GM12878 (cell line): ENCODE data around the gene RUFY3.

ENCODE experiments used
- CBFB ChIP-seq: IDR thresholded peaks from 2 replicates; pipeline ENCODE4 v1.6.1; 2016; ENCODE audit warnings: antibody characterized with exemption, low read depth
- CHD2 ChIP-seq: IDR thresholded peaks from 2 replicates; pipeline ENCODE4 v1.6.1; 2011; ENCODE audit warnings: low read depth, low read length, improper control_type of control experiment, borderline replicate concordance
- CREB1 ChIP-seq: IDR thresholded peaks from 2 replicates; pipeline ENCODE4 v1.6.1; 2012; ENCODE audit warnings: low read depth, mild to moderate bottlenecking, inconsistent platforms
- DPF2 ChIP-seq: fragments of 450-650 bp; IDR thresholded peaks from 2 replicates; pipeline ENCODE4 v1.6.1; 2017; ENCODE audit warnings: mild to moderate bottlenecking
- MYC ChIP-seq: IDR thresholded peaks from 2 replicates; pipeline ENCODE4 v1.6.1; 2011; ENCODE audit warnings: mild to moderate bottlenecking, low read length, moderate library complexity, inconsistent platforms; ENCODE audit not compliant: insufficient read depth, insufficient replicate concordance, insufficient read length, severe bottlenecking
- POLR2AphosphoS2 ChIP-seq: IDR thresholded peaks from 2 replicates; pipeline ENCODE4 v1.6.1; 2011; ENCODE audit warnings: low read depth, mild to moderate bottlenecking, low read length, improper control_type of control experiment, moderate library complexity
- RCOR1 ChIP-seq: conservative IDR thresholded peaks from 2 replicates; pipeline ENCODE4 v1.6.1; 2012; ENCODE audit warnings: low read depth, low read length, improper control_type of control experiment
- SPI1 ChIP-seq: IDR thresholded peaks from 2 replicates; pipeline ENCODE4 v1.6.1; 2011; ENCODE audit warnings: low read depth, mild to moderate bottlenecking, low read length, moderate library complexity, borderline replicate concordance; ENCODE audit not compliant: insufficient read depth
- ZNF384 ChIP-seq: IDR thresholded peaks from 2 replicates; pipeline ENCODE4 v1.6.1; 2012; ENCODE audit warnings: low read depth, mild to moderate bottlenecking, low read length, improper control_type of control experiment, borderline replicate concordance
- TF ChIP-seq, protein P1 (sequence below): IDR thresholded peaks from 2 replicates; pipeline ENCODE4 v1.6.1; 2011; ENCODE audit warnings: borderline replicate concordance, low read depth, mild to moderate bottlenecking, moderate library complexity, mixed read lengths, low read length; ENCODE audit not compliant: insufficient read depth; ENCODE audit errors: extremely low read length
- TF ChIP-seq, protein P2 (sequence below): IDR thresholded peaks from 2 replicates; pipeline ENCODE4 v1.6.1; 2011; ENCODE audit warnings: low read depth, mild to moderate bottlenecking, low read length, moderate library complexity, borderline replicate concordance; ENCODE audit errors: extremely low read depth
- TF ChIP-seq, protein P3 (sequence below): fragments of 450-650 bp; formaldehyde crosslinking; IDR thresholded peaks from 2 replicates; pipeline ENCODE4 v1.4.0; 2020; ENCODE audit warnings: mild to moderate bottlenecking, moderate library complexity
- TF ChIP-seq, protein P4 (sequence below), 3 experiments: IDR thresholded peaks in 2 of 3; conservative IDR thresholded peaks in 1 of 3; 2 replicates each; pipeline ENCODE4 v1.5.1; 2011; ENCODE audit warnings: low read depth in 3 of 3, low read length in 3 of 3, mild to moderate bottlenecking in 3 of 3, control low read depth in 2 of 3, moderate library complexity in 2 of 3, inconsistent platforms in 1 of 3, mixed read lengths in 1 of 3; ENCODE audit not compliant: control insufficient read depth in 2 of 3, insufficient read depth in 1 of 3; ENCODE audit errors: extremely low read depth in 1 of 3

GRCh38 chr4:70759627-70760026, 37.9 kb downstream of the RUFY3 start:
- TF ChIP-seq, protein P1, sequence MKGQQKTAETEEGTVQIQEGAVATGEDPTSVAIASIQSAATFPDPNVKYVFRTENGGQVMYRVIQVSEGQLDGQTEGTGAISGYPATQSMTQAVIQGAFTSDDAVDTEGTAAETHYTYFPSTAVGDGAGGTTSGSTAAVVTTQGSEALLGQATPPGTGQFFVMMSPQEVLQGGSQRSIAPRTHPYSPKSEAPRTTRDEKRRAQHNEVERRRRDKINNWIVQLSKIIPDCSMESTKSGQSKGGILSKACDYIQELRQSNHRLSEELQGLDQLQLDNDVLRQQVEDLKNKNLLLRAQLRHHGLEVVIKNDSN = no peak
- TF ChIP-seq RCOR1 = no peak
- TF ChIP-seq CHD2 = no peak
- TF ChIP-seq MYC = no peak
- TF ChIP-seq ZNF384 = no peak
- TF ChIP-seq, protein P2, sequence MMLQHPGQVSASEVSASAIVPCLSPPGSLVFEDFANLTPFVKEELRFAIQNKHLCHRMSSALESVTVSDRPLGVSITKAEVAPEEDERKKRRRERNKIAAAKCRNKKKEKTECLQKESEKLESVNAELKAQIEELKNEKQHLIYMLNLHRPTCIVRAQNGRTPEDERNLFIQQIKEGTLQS = no peak
- TF ChIP-seq DPF2 = no peak
- TF ChIP-seq, protein P3, sequence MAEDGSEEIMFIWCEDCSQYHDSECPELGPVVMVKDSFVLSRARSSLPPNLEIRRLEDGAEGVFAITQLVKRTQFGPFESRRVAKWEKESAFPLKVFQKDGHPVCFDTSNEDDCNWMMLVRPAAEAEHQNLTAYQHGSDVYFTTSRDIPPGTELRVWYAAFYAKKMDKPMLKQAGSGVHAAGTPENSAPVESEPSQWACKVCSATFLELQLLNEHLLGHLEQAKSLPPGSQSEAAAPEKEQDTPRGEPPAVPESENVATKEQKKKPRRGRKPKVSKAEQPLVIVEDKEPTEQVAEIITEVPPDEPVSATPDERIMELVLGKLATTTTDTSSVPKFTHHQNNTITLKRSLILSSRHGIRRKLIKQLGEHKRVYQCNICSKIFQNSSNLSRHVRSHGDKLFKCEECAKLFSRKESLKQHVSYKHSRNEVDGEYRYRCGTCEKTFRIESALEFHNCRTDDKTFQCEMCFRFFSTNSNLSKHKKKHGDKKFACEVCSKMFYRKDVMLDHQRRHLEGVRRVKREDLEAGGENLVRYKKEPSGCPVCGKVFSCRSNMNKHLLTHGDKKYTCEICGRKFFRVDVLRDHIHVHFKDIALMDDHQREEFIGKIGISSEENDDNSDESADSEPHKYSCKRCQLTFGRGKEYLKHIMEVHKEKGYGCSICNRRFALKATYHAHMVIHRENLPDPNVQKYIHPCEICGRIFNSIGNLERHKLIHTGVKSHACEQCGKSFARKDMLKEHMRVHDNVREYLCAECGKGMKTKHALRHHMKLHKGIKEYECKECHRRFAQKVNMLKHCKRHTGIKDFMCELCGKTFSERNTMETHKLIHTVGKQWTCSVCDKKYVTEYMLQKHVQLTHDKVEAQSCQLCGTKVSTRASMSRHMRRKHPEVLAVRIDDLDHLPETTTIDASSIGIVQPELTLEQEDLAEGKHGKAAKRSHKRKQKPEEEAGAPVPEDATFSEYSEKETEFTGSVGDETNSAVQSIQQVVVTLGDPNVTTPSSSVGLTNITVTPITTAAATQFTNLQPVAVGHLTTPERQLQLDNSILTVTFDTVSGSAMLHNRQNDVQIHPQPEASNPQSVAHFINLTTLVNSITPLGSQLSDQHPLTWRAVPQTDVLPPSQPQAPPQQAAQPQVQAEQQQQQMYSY (CRISPR knock-in tag) = no peak
- TF ChIP-seq POLR2AphosphoS2 = no peak
- TF ChIP-seq, protein P4, sequence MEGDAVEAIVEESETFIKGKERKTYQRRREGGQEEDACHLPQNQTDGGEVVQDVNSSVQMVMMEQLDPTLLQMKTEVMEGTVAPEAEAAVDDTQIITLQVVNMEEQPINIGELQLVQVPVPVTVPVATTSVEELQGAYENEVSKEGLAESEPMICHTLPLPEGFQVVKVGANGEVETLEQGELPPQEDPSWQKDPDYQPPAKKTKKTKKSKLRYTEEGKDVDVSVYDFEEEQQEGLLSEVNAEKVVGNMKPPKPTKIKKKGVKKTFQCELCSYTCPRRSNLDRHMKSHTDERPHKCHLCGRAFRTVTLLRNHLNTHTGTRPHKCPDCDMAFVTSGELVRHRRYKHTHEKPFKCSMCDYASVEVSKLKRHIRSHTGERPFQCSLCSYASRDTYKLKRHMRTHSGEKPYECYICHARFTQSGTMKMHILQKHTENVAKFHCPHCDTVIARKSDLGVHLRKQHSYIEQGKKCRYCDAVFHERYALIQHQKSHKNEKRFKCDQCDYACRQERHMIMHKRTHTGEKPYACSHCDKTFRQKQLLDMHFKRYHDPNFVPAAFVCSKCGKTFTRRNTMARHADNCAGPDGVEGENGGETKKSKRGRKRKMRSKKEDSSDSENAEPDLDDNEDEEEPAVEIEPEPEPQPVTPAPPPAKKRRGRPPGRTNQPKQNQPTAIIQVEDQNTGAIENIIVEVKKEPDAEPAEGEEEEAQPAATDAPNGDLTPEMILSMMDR (IDR thresholded peaks at IDR 0.05 in 2 of 3, conservative IDR thresholded peaks at IDR 0.05 in 1 of 3; ENCODE audit: control insufficient read depth in 2 of 3, extremely low read depth in 1 of 3, insufficient read depth in 1 of 3, low read depth in 3 of 3, low read length in 3 of 3) = no peak
- TF ChIP-seq CBFB = no peak
- no peak for TF ChIP-seq SPI1
- no peak for TF ChIP-seq CREB1
